CD4-positive, alpha-beta T cell treated with Interferon gamma for 1 hour (primary cell): Measurements from ENCODE around the gene FES.
"Not testable (repeated sequence)": the region's sequence is repeated elsewhere in the genome, so short reads cannot be mapped to it uniquely, and the experiment has no call there.

Experiments
- DNase-seq: peaks from one replicate; pipeline ENCODE4 v3.0.0-alpha.2; 2020

Gene FES

GRCh38 chr15:90893175-90894090 is 9.1 kb downstream of the FES start:
- no peak for DNase-seq

GRCh38 chr15:90895571-90896117 is 11.3 kb downstream of the FES start:
- DNase-seq = no peak

- DNase-seq = not testable (repeated sequence)
Observed at GRCh38 chr15:90897131-90897655, 12.9 kb downstream of the FES start.

- DNase-seq = no peak
Observed at GRCh38 chr15:90901175-90902039, 17.1 kb downstream of the FES start.

GRCh38 chr15:90902040-90902839 is 17.9 kb downstream of the FES start:
- DNase-seq = peak; percentile 69

DNA sequence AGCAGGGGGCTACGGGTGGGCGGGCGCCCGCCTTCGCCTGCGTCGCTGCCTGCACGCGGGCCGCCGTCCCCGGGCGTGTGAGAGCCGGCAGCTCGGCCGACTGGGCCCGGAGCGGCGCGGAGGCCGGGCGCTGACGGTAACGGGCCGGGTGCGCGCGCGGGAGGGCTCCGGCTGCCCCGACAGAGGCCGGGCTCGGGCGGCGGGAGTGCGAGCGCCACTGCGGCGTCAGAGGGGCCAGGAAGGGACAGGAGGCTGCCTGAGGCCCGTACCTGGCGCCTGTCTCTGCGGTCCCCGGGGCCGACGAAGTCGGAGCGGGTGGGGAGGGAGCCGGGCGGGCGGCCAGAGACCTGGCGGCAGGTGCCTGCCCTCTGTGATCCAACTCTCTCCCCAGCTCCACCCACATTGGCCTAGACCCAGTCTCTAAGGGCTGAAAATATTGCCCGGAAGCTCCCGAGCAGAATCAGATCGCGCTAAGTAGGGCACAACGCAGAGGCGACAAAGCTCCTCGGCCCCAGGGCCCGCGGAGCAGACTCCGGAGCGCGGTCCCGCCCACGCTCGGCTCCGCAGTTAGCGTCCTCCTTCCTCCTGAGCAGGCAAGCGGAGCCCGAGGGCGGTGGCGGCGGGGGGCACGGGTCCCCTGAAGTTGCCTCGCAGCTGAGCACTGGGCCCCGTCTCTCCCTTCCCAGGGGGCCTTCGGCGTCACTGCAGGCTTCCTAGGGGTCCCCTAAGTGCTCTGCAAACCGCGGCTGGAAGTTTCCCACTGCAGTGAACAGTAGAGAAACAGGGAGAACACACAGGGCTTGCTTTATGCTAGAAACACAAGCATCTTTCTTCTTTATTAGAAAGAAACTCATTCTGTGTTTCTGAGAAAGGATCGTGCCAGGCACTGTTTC is 18.8 kb downstream of the FES start, which contains the start of gene MAN2A2:
TSS of gene MAN2A2 (plus strand) at position 463 of the 893 bp plus-strand sequence. CDS start 906 bp downstream, outside the sequence.
- DNase-seq = peak; percentile 60

- no peak for DNase-seq
Observed at GRCh38 chr15:90903733-90904536, 19.6 kb downstream of the FES start.

DNA sequence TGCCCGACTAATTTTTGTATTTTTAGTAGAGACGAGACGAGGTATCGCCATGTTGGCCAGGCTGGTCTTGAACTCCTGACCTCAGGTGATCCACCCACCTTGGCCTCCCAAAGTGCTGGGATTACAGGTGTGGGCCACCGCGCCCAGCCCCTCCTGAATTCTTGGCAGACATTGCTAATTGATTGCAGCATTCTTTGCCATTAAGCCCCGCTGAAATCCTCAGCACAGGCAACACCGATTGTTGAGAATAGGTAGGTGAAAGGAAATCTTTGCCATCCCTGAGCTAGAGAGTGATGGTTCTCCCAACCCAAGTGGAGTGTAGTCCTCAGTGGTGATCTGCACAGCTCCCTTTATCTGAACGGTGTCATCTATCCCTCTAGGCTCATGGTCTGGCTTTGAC is 20.4 kb downstream of the FES start:
- no peak for DNase-seq

GRCh38 chr15:90905306-90906180 is 21.2 kb downstream of the FES start:
- no peak for DNase-seq

- DNase-seq = no peak
Observed at GRCh38 chr15:90906181-90906849, 22.0 kb downstream of the FES start.

- DNase-seq = no peak
Observed at GRCh38 chr15:90907051-90907660, 22.9 kb downstream of the FES start.

DNA sequence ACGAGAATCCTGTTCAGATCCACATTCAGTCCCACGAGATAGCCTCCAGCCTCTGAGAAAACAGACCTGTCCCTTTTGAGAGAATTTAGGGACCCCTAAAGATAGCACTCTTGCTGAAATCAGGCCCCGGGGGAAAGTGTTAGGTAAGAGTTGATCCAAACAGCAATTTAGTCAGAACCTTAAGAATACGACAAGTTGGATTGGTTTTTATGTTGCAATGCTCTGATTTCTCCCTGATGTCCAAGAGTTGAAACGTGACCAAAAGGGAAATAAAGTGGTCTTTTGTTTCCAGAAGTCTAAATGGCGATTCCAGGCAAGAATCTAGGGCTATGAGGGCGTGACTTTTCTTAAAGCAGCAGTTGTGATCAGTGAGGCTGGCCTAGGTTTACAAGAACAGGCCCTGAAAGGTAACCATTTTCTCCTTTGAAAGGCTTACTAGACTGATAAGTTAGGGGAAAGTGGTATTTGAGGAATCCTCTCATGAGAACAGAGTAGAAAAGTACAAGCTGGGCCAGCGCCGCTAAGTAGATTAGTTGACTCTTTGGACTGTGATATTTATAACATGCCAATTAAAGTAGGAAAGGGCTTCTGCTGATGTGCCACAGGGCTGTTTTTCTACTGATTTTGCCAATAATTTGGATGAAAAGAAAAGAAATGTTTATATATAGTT is 23.7 kb downstream of the FES start:
- no peak for DNase-seq

DNA sequence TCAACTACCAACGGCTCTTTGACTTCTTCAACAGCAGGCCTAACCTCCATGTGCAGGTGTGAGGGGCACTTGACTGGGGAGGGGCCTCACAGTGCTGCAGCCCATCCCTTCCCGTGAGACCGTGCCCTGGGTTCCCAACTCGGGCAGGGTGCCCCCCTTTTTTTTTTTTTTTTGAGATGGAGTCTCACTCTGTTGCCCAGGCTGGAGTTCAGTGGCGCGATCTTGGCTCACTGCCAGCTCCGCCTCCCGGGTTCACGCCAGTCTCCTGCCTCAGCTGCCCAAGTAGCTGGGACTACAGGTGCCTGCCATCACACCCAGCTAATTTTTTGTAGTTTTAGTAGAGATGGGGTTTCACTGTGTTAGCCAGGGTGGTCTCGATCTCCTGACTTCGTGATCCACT is 25.1 kb downstream of the FES start:
- DNase-seq = not testable (repeated sequence)

GRCh38 chr15:90909976-90910375 is 25.7 kb downstream of the FES start:
- no peak for DNase-seq

DNA sequence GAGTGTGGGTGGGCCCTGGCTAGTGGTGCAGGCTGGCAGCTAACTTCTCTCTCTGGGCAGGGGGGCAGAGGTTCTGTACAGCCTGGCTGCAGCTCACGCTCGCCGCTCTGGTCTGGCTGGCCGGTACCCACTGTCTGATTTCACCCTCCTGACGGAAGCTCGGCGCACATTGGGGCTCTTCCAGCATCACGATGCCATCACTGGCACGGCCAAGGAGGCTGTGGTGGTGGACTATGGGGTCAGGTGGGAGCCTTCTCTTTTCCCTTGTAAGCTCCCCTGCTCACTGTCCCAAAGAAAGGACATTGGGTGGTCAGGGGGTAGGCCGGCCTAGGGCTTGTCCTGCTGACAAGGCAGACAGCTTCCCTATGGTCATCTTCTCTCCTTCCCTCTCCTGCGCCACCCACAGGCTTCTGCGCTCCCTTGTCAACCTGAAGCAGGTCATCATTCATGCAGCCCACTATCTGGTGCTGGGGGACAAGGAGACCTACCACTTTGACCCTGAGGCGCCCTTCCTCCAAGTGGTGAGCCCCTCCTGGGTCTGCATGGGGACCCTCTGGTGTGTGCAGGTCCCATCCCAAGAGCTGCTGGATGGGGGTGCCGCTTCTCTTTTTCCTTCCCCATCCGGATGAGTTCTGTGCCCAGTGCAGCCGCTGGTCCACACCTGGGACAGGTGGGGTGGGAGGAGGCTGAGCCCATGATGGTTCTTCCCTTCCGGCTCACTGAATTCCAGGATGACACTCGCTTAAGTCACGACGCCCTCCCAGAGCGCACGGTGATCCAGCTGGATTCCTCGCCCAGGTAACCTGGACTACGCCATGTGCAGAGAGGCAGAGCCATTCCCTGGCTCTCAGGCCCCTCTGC is 26.4 kb downstream of the FES start:
- DNase-seq = no peak

- DNase-seq = no peak
Observed at GRCh38 chr15:90911302-90911623, 27.0 kb downstream of the FES start.
